ENCODE data around the gene ATAD1.

The ATAD1 gene

GRCh38 chr10:87799860-87800259 lies 18.2 kb downstream of the ATAD1 start:
- no peak for DNase-seq

- no peak for DNase-seq
Measured at GRCh38 chr10:87798082-87798481, 19.9 kb downstream of the ATAD1 start.

GRCh38 chr10:87794285-87794684 lies 23.7 kb downstream of the ATAD1 start:
- DNase-seq, result no peak

- no peak for DNase-seq
Measured at GRCh38 chr10:87790185-87790584, 27.8 kb downstream of the ATAD1 start.

GRCh38 chr10:87786421-87786820 lies 31.6 kb downstream of the ATAD1 start:
- no peak for DNase-seq

- DNase-seq, result no peak
Measured at GRCh38 chr10:87782721-87783120, 35.3 kb downstream of the ATAD1 start.

- DNase-seq, result no peak
Measured at GRCh38 chr10:87781545-87781944, 36.5 kb downstream of the ATAD1 start.

GRCh38 chr10:87776328-87776727 lies 41.7 kb downstream of the ATAD1 start:
- no peak for DNase-seq

- DNase-seq, result no peak
Measured at GRCh38 chr10:87775766-87776165, 42.3 kb downstream of the ATAD1 start.

- DNase-seq, result no peak
Measured at GRCh38 chr10:87771871-87772500, 46.0 kb downstream of the ATAD1 start.

- no peak for DNase-seq
Measured at GRCh38 chr10:87767253-87767652, 50.8 kb downstream of the ATAD1 start.

- DNase-seq, result no peak
Measured at GRCh38 chr10:87765666-87766376, 52.2 kb downstream of the ATAD1 start.

GRCh38 chr10:87764072-87764934 lies 53.7 kb downstream of the ATAD1 start:
- no peak for DNase-seq

GRCh38 chr10:87763086-87763861 lies 54.8 kb downstream of the ATAD1 start:
- no peak for DNase-seq

- DNase-seq, result no peak
Measured at GRCh38 chr10:87761892-87762291, 56.1 kb downstream of the ATAD1 start.

- DNase-seq, result no peak
Measured at GRCh38 chr10:87761153-87761552, 56.9 kb downstream of the ATAD1 start.

GRCh38 chr10:87760195-87760905 lies 57.7 kb downstream of the ATAD1 start:
- no peak for DNase-seq

- no peak for DNase-seq
Measured at GRCh38 chr10:87759551-87759950, 58.5 kb downstream of the ATAD1 start.

- no peak for DNase-seq
Measured at GRCh38 chr10:87757685-87758084, 60.3 kb downstream of the ATAD1 start.

GRCh38 chr10:87753995-87754866 lies 63.8 kb downstream of the ATAD1 start:
- DNase-seq, result no peak

- no peak for DNase-seq
Measured at GRCh38 chr10:87752566-87752965, 65.5 kb downstream of the ATAD1 start.
